Uterus (tissue), 2 donors: ENCODE measurements around the gene ARFIP1.

Experiments used
- POLR2A ChIP-seq, 2 donors: fragments of 450-650 bp; IDR thresholded peaks; one replicate each; pipeline ENCODE4 v1.6.1; 2016; ENCODE audit warnings: antibody characterized with exemption in 2 of 2, mild to moderate bottlenecking in 1 of 2, moderate library complexity in 1 of 2
- TF ChIP-seq, protein P1 (sequence below), 4 experiments: fragments of 200-600 bp in 2 of 4; fragments of 450-650 bp in 2 of 4; sonication (generic) in 2 of 4; IDR thresholded peaks; one replicate each; pipeline ENCODE4 v1.5.1; 2016 to 2019; ENCODE audit warnings: antibody characterized with exemption in 4 of 4, mild to moderate bottlenecking in 2 of 4, moderate library complexity in 1 of 4

GRCh38 chr4:152960082-152960481, 180.3 kb downstream of the ARFIP1 start:
- TF ChIP-seq POLR2A (IDR thresholded peaks at IDR 0.05) = no peak
- TF ChIP-seq, protein P1, sequence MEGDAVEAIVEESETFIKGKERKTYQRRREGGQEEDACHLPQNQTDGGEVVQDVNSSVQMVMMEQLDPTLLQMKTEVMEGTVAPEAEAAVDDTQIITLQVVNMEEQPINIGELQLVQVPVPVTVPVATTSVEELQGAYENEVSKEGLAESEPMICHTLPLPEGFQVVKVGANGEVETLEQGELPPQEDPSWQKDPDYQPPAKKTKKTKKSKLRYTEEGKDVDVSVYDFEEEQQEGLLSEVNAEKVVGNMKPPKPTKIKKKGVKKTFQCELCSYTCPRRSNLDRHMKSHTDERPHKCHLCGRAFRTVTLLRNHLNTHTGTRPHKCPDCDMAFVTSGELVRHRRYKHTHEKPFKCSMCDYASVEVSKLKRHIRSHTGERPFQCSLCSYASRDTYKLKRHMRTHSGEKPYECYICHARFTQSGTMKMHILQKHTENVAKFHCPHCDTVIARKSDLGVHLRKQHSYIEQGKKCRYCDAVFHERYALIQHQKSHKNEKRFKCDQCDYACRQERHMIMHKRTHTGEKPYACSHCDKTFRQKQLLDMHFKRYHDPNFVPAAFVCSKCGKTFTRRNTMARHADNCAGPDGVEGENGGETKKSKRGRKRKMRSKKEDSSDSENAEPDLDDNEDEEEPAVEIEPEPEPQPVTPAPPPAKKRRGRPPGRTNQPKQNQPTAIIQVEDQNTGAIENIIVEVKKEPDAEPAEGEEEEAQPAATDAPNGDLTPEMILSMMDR (IDR thresholded peaks at IDR 0.05) = no peak
